NCI-H1436 (cell line): ENCODE data around the gene CEMIP.
"Not testable (repeated sequence)": the region's sequence is repeated elsewhere in the genome, so short reads cannot be mapped to it uniquely, and the experiment has no call there.

Experiments
- DNase-seq: peaks from one replicate; lab custom pipeline; 2025; lab: John Stamatoyannopoulos, UW

Gene CEMIP

GRCh38 chr15:80953001-80953952, 174.1 kb downstream of the CEMIP start:
- no peak for DNase-seq

- no peak for DNase-seq
These were observed 175.0 kb downstream of the CEMIP start for GRCh38 chr15:80953953-80954778.

- DNase-seq, result not testable (repeated sequence)
These were observed 176.6 kb downstream of the CEMIP start for GRCh38 chr15:80955571-80956452.

- no peak for DNase-seq
These were observed 178.4 kb downstream of the CEMIP start for GRCh38 chr15:80957556-80957955.

- no peak for DNase-seq
These were observed 178.8 kb downstream of the CEMIP start for GRCh38 chr15:80957976-80958375.

GRCh38 chr15:80958818-80959495, 179.8 kb downstream of the CEMIP start:
- DNase-seq, result no peak

- not testable (repeated sequence) for DNase-seq
These were observed 186.3 kb downstream of the CEMIP start for GRCh38 chr15:80965454-80965853.

- DNase-seq, result no peak
These were observed 187.4 kb downstream of the CEMIP start for GRCh38 chr15:80966431-80967197.

GRCh38 chr15:80967451-80967850, 188.3 kb downstream of the CEMIP start:
- no peak for DNase-seq

GRCh38 chr15:80967991-80968510, 188.9 kb downstream of the CEMIP start:
- no peak for DNase-seq

GRCh38 chr15:80969316-80969715, 190.1 kb downstream of the CEMIP start:
- no peak for DNase-seq

- DNase-seq, result peak; percentile 50
These were observed 191.0 kb downstream of the CEMIP start for GRCh38 chr15:80970018-80970657.

GRCh38 chr15:80970658-80971057, 191.5 kb downstream of the CEMIP start:
- no peak for DNase-seq

- DNase-seq, result no peak
These were observed 192.0 kb downstream of the CEMIP start for GRCh38 chr15:80971143-80971542.

- DNase-seq, result no peak
These were observed 193.1 kb downstream of the CEMIP start for GRCh38 chr15:80972276-80972675.

GRCh38 chr15:80974914-80975313, 195.7 kb downstream of the CEMIP start:
- no peak for DNase-seq

GRCh38 chr15:80976851-80977250, 197.7 kb downstream of the CEMIP start:
- DNase-seq, result no peak

- DNase-seq, result peak; percentile 37
These were observed 198.5 kb downstream of the CEMIP start for GRCh38 chr15:80977627-80978036.

- no peak for DNase-seq
These were observed 199.6 kb downstream of the CEMIP start for GRCh38 chr15:80978685-80979329.
